Calu3 (cell line): ENCODE data around the gene DCST2. TPM values are rescaled to one million over a fixed set of nuclear protein-coding genes. Genes with fewer than 3 reads are reported as not detected.

Experiments
- BruUV-seq: library from RNA; stranded (reverse); fragments of 400-500 nt; replicated peaks from 2 replicates; lab custom pipeline; 2021; lab: Mats Ljungman, UMichigan
- CTCF ChIA-PET: fragments of 300-600 bp; sonication (Branson Sonifier 250); formaldehyde crosslinking; loops from one replicate; lab custom pipeline; 2022; ENCODE audit warnings: antibody characterized with exemption; lab: Charles Lee
- DNase-seq: peaks from one replicate; pipeline ENCODE4 v3.0.0; 2022
- H3K27ac Mint-ChIP-seq: one replicate; pipeline ENCODE4 v1.8.0; 2022; ENCODE audit warnings: mixed read lengths; ENCODE audit not compliant: unreplicated experiment
- H3K27me3 Mint-ChIP-seq: one replicate; pipeline ENCODE4 v1.8.0; 2022; ENCODE audit warnings: mixed read lengths; ENCODE audit not compliant: unreplicated experiment
- H3K36me3 Mint-ChIP-seq: one replicate; pipeline ENCODE4 v1.8.0; 2022; ENCODE audit warnings: mild to moderate bottlenecking, moderate library complexity, mixed read lengths; ENCODE audit not compliant: insufficient read depth, unreplicated experiment
- H3K4me1 Mint-ChIP-seq: one replicate; pipeline ENCODE4 v1.8.0; 2022; ENCODE audit warnings: mild to moderate bottlenecking, low read depth, mixed read lengths; ENCODE audit not compliant: unreplicated experiment
- H3K4me3 Mint-ChIP-seq: one replicate; pipeline ENCODE4 v1.8.0; 2022; ENCODE audit warnings: mild to moderate bottlenecking, low read depth, moderate library complexity, mixed read lengths; ENCODE audit not compliant: unreplicated experiment
- H3K9me3 Mint-ChIP-seq: one replicate; pipeline ENCODE4 v1.8.0; 2022; ENCODE audit warnings: low read depth, mixed read lengths; ENCODE audit not compliant: unreplicated experiment
- CTCF ChIP-seq: fragments of 200-600 bp; IDR thresholded peaks from one replicate; pipeline ENCODE4 v1.8.0; 2022; ENCODE audit warnings: antibody characterized with exemption; ENCODE audit not compliant: unreplicated experiment
- intact Hi-C: fragments of 100-400 bp; cut with micrococcal nuclease; formaldehyde crosslinking; loops from one replicate; pipeline ENCODE4 v1.10.0; 2022; ENCODE audit not compliant: unreplicated experiment
- total RNA-seq: library from RNA; stranded (reverse); gene quantifications from 2 replicates; pipeline ENCODE4 v1.2.3, GENCODE V29; 2022

Gene DCST2
- total RNA-seq, 1 experiment from 2014 or later, result 1.4 TPM

GRCh38 chr1:155001675-155002463 lies 31.7 kb downstream of the DCST2 start:
- peak; percentile 40 for TF ChIP-seq CTCF
- intact Hi-C loops, result loop anchor here (1.0 to 10.0 kb wide), 3 partner anchors 15 to 53 kb away; partner anchors contain the start of genes ADAM15 and CKS1B
- Mint-ChIP-seq H3K4me3 (peak overlapping the region; percentile 94), H3K27me3 (no peaks in the 10 kb centered on the region), H3K4me1 (peaks cover 54% of the 10 kb centered on the region), H3K27ac (peak overlapping the region; percentile 93), H3K9me3 (no peaks in the 10 kb centered on the region), H3K36me3 (peaks cover 66% of the 10 kb centered on the region)
- CTCF ChIA-PET, result interaction anchor here (0.6 to 1.4 kb wide), 11 partner anchors 14 to 976 kb away, joined by 3 to 8 read pairs (median 4); partner anchors contain the start of gene FLAD1
- DNase-seq, result peak; percentile 100
- TSS peak; percentile 43 for BruUV-seq

- intact Hi-C loops, result loop anchor here (1.0 to 10.0 kb wide), 2 partner anchors 27 to 53 kb away; partner anchors contain the start of genes ADAM15 and CKS1B
- no peak for TF ChIP-seq CTCF
- Mint-ChIP-seq H3K27ac (peak overlapping the region; percentile 93), H3K27me3 (no peaks in the 10 kb centered on the region), H3K36me3 (peaks cover 66% of the 10 kb centered on the region), H3K4me3 (peak overlapping the region; percentile 94), H3K9me3 (no peaks in the 10 kb centered on the region), H3K4me1 (peaks cover 49% of the 10 kb centered on the region)
- CTCF ChIA-PET, result interaction anchor here (0.6 to 0.9 kb wide), 5 partner anchors 9 to 138 kb away, joined by 3 to 5 read pairs (median 3); partner anchors contain the start of gene FLAD1
- BruUV-seq, result no TSS peak
- DNase-seq, result no peak
Observed at GRCh38 chr1:155001425-155001674, 32.2 kb downstream of the DCST2 start.

GRCh38 chr1:155000726-155001424 lies 32.7 kb downstream of the DCST2 start:
- BruUV-seq, result no TSS peak
- H3K36me3 Mint-ChIP-seq, result peaks cover 66% of the 10 kb centered on the region
- TF ChIP-seq CTCF, result no peak
- H3K27me3 Mint-ChIP-seq, result no peaks in the 10 kb centered on the region
- peak; percentile 100 for DNase-seq
- peaks cover 48% of the 10 kb centered on the region for H3K4me1 Mint-ChIP-seq
- CTCF ChIA-PET, result interaction anchor here (0.6 to 2.4 kb wide), 8 partner anchors 9 to 138 kb away, joined by 3 to 15 read pairs (median 4); partner anchors contain the start of genes FLAD1 and PYGO2
- peak overlapping the region; percentile 93 for H3K27ac Mint-ChIP-seq
- peak overlapping the region; percentile 94 for H3K4me3 Mint-ChIP-seq
- intact Hi-C loops, result loop anchor here (1.0 to 10.0 kb wide), 2 partner anchors 27 to 54 kb away; partner anchors contain the start of genes ADAM15 and CKS1B
- H3K9me3 Mint-ChIP-seq, result no peaks in the 10 kb centered on the region

GRCh38 chr1:155000411-155000725 lies 33.2 kb downstream of the DCST2 start:
- H3K27me3 Mint-ChIP-seq, result no peaks in the 10 kb centered on the region
- peak overlapping the region; percentile 93 for H3K27ac Mint-ChIP-seq
- H3K9me3 Mint-ChIP-seq, result no peaks in the 10 kb centered on the region
- intact Hi-C loops, result loop anchor here (10.0 kb wide), 1 partner anchor 54 kb away; the partner anchor contains the start of gene ADAM15
- no peak for TF ChIP-seq CTCF
- no peak for DNase-seq
- peak overlapping the region; percentile 94 for H3K4me3 Mint-ChIP-seq
- CTCF ChIA-PET, result interaction anchor here (0.9 to 2.6 kb wide), 6 partner anchors 12 to 39 kb away, joined by 4 to 15 read pairs (median 8); partner anchors contain the start of genes FLAD1 and PYGO2
- H3K4me1 Mint-ChIP-seq, result peaks cover 46% of the 10 kb centered on the region
- no TSS peak for BruUV-seq
- peaks cover 66% of the 10 kb centered on the region for H3K36me3 Mint-ChIP-seq
